DMS114 treated with DMSO at 0.1 percent for 48 hours (cell line): ENCODE data around the gene TOP3B.

Source experiments
- DNase-seq: peaks from one replicate; lab custom pipeline; 2025; ENCODE audit not compliant: unreplicated experiment; lab: John Stamatoyannopoulos, UW

Gene TOP3B

DNA sequence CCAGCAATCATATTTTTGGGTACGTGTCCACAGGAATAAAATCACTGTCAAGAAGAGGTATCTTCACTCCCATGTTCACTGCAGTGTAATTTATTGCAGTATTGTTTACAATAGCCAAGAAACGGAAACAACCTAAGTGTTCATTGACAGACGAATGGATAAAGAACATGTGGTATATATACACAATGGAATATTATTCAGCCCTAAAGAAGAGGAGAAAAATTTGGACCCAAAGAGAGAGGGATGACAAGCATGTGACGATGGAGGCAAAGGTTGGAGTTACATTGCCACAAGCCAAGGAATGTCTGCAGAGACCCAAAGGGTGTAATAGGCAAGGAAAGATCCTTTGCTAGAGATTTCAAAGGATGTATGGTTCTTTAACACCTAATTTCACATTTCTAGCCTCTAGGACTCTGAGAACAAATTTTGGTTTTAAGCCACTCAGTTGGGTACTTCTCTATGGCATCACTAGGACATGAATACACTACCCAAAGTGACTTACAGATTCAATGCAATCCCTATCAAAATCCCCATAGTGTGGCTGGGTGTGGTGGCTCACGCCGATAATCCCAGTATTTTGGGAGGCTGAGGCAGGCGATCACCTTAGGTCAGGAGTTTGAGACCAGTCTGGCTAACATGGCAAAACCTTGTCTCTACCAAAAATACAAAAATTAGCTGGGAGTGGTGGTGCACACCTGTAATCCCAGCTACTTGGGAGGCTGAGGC is 31.1 kb upstream of the TOP3B start:
- no peak for DNase-seq

- no peak for DNase-seq
Measured at GRCh38 chr22:22011964-22012363, 29.4 kb upstream of the TOP3B start.

DNA sequence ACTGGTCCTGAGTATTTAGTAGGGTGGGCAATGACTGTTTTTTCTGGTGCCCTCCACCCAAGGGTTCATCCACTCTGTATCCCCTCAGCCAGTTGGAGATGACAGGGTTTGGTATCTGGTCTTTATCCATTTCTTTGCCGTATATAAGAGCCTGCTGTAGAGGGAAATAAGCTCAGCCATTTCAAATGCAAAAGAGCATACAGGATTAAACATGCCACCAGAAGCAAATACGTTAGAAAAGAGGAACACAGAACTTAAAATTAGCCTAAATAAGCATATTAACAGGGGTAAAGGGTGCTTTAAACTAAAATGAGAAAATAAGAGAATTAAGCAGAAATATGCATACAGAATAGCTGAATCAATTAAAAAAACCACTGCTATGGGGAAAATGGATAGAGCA is 27.8 kb upstream of the TOP3B start:
- DNase-seq, result no peak

DNA sequence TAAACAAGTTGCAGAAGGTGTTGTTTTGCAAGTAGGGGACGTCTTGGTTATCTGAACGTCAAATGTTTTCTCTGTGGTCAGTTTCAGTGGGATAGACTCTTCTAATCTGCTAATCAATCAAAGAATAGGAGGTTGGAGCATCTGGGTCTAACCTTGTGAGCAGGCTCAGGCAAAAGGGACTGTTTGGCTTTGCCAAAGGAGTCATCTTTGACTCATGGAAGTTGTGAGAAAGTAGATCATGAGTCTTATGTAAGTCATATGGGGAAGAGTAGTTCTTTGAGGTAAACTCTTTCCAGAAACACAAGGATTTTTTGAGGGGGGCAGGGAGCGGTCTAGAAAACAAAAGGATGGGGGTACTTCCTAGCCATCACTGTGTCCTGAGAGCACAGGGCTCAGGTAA is 27.1 kb upstream of the TOP3B start:
- no peak for DNase-seq

DNA sequence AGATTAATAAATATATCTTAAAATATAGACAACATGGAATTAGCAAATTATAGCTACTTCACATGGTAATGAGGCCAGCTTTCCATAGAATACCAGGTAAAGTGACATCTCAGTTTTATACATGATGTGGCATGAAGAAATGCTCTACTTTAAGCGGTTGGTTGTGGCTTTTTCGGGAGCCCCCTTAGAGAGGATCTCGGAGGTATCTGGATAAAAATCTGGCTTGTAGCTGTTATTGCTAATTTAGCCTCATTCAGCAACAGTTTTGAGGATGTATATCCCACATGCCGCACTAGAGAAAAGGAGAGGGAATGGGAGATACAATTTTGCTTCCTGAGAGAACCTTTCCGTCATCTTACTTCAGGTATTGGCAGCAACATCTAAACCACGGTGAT is 24.0 kb upstream of the TOP3B start:
- no peak for DNase-seq

DNA sequence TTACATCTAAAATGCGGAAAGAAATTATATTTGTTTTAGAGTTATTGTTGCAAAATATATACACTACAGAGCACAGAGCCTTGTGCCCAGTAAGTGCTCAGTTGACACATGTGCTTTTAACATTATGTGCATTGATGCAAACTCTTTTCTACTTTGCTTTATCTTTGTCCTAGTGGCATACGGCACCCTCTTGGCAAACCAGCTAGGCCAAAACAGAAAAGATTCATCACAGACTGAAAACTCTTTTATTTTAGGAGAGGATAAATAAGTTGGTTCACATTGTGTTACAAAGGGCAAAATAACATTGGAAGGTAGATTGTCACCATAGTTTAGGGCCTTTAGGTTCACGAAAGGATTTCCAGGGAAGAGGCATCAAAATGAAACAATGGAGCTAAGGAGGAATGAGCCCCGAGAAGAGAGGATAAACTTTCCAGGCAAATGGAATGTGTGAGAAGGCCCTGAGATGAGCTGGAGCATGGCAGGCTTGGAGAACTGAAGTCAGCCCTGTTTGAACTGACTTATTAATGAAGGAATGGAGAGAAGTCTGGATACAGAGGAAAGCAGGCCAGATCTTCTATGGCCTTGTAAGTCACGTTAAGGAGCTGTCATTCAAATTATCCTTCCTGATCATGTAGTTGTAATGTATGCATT is 23.5 kb upstream of the TOP3B start:
- DNase-seq, result no peak

GRCh38 chr22:22003233-22003632 is 20.6 kb upstream of the TOP3B start:
- no peak for DNase-seq

DNA sequence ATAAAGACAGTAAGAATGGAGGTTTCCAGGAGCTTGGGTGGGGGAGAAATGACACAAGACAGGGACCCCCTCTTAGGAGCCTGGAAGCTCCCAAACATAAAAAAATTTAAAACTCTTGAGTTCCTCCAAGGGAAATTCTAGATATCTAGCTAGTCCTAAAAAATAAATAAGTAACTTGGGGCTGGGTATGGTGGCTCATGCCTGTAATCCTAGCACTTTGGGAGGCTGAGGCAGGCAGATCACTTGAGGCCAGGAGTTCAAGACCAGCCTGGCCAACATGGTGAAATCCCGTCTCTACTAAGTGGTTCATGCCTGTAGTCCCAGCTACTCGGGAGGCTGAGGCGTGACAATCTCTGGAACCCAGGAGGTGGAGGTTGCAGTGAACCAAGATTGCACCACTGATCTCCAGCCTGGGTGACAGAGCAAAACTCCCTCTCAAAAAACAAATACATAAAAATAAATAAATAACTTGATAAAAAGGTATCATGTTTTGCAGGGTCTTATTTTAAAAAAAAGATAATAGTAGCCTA is 20.0 kb upstream of the TOP3B start:
- no peak for DNase-seq

DNA sequence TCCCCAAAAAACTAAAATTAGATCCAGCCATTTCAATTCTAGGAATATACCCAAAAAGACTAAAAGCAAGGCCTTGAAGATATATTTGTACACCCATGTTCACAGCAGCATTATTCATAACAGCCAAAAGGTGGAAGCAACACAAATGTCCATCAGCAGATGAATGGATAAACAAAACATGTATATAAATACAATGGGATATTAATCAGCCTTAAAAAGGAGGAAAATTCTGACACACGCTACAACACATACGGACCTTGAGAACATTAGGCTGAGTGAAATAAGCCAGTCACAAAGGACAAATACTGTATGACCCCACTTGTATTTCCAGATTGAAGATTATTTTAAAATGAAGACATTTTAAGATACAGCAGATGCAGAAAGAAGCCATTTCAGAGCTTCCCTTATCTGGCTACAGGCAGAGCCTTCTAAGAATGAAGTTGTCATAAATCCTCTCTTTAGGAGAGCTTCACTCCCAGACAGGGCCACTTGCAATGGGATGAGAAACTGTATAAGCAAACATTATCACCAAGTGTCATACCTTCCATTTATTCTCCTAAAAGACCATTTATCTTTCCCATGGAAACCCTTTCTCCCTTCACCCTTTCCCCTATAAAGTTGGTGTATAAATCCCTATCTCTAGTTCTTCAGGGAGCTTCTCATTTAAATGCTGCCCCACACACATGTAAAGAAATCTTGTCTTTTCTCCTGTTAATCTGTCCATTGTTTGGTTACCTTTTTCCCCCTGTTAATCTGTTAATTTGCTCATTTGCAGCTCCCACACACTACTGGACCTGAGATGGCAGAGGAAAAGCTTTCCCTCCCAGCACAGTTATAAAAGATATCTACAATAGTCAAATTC is 19.3 kb upstream of the TOP3B start:
- no peak for DNase-seq

GRCh38 chr22:21998595-21999247 is 16.1 kb upstream of the TOP3B start:
- no peak for DNase-seq

- no peak for DNase-seq
Measured at GRCh38 chr22:21996175-21996720, 13.7 kb upstream of the TOP3B start.

DNA sequence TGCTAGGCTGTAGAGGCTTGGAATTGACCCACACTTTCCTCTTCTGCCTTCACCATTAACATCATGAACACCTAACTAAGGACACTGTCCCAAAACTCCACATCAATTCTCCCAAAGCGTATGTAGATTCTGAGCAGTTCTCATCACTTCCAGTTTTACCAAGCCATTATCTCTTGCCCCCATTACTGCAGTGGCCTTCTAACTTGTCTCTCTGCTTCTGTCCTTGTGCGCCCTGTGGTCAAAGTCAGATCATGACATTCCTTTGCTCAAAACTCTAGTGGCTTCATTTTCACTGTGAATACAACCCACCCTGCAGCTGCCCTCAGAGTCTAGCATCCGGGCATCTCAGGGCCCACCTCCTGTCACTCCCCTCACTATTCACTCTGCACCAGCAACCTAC is 13.1 kb upstream of the TOP3B start:
- no peak for DNase-seq

- DNase-seq, result no peak
Measured at GRCh38 chr22:21994881-21995444, 12.4 kb upstream of the TOP3B start.

- DNase-seq, result no peak
Measured at GRCh38 chr22:21992593-21993237, 10.1 kb upstream of the TOP3B start.

- DNase-seq, result no peak
Measured at GRCh38 chr22:21991774-21992173, 9.2 kb upstream of the TOP3B start.

DNA sequence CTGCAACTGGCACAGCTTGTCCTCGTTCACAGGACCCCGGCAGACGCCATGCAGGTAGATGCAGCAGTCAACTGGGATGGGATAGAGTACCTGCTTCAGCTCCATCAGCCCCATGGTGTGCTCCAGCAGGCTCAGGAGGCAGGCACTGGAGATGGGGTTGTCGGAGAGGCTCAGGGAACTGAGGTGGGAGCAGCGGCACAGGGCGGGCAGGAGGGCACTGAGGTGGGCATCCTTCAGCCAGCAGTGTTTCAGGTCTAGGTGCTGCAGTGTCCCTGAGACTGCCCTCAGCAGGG is 8.7 kb upstream of the TOP3B start:
- no peak for DNase-seq

DNA sequence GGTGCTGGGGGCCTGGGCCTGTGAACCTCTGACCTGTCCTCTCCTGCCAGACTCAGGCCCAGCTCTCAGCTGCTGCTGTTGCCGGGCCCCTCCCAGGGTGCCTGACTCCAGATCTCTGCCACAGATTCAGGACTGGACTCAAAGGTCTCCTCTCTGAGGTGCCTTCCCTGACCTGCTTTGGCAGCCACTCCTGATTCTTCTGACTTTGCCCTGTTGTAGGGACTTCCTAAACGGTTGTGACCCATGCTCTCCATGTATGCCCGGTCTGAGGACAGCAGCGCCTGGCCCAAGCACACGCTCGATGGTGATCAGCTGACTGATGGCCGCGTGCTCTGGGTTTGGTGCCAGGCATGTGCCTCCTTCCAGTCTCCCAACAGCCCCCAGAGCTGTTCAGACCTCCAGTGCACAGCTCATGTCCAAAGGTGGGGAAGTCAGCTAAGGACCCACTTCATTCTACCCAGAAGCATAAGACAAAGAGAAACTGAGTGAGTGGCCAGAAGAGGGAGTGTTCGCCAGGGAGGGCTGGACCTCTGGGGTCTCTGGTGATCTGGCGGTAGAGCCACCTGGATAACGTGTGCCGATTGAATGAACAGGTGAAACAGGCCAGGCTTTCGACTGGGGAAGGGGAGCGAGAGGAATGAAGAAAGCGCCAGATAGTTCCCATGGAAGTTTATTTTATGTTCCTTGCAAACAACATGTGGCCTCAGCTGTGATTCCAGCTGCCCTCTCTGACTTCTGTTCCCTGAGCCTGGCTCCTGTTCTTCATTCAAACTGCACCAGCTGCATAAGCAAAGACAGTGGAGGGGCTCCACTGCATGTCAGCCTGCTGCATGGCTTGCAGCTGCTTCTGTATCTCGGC is 8.1 kb upstream of the TOP3B start:
- no peak for DNase-seq

DNA sequence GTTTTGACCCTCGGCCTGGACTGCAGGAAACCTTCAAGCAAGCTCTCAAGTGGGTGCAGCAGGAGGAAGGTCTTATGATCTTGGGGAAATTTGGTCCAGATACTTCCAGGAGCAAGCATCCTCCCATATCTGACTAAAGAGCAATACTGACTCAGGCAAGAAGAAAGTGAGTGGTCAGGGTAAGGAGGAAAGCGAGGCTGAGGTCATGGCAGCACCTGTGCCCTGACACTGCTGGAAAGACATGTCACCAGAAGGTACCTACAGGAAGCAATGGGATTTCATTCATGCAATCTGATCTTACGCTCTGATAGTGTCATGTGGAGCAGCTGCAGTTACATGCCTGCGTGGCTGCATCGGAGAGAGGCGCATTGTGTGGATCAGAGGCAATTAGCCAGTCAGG is 6.5 kb upstream of the TOP3B start:
- no peak for DNase-seq

GRCh38 chr22:21985214-21985613 is 2.6 kb upstream of the TOP3B start:
- no peak for DNase-seq
